ENCODE measurements around the gene ADGRA1.
"Not testable (repeated sequence)": the region's sequence is repeated elsewhere in the genome, so short reads cannot be mapped to it uniquely, and the experiment has no call there.

ADGRA1 gene

DNA sequence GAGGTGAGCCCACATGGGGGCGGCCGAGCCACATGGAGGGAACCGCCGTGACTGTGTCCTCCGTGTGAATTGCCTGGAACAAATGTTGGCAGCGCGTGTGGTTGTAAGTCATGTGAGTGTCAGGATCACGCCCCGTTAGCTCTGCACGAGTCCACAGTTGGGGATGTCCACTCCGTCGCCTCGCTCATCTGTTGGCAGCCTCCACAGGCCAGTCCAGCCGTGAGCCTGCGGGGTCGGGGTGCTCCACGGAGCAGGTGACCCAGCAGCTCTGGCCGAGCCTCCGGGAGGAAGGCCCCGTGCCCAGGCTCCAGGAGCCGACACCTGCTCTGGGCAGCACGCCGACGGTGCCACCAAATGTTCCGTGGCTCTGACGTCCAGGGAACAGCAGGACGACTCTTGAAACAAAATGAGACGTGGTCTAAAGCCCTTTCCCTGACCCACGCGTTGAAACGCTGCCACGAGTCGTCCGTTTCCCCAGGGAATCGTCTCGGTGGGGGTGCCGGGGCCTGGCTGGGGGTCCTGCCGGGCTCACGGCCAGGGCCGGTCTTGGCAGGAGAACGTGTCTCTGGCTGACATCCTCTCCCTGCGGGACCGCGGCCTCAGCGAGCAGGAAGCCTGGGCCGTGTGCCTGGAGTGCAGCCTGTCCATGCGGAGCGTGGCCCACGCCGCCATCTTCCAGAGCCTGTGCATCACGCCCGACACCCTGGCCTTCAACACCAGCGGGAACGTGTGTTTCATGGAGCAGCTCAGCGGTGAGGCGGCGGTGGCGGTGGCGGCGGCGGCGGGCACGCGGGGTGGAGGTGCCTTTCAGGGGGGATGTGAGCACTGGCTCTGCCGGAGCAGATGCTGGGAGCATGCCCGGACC lies 79.3 kb downstream of the ADGRA1 start:
- no peak for DNase-seq

- no peak for DNase-seq
Observed at GRCh38 chr10:133167693-133168616, 80.2 kb downstream of the ADGRA1 start.

DNA sequence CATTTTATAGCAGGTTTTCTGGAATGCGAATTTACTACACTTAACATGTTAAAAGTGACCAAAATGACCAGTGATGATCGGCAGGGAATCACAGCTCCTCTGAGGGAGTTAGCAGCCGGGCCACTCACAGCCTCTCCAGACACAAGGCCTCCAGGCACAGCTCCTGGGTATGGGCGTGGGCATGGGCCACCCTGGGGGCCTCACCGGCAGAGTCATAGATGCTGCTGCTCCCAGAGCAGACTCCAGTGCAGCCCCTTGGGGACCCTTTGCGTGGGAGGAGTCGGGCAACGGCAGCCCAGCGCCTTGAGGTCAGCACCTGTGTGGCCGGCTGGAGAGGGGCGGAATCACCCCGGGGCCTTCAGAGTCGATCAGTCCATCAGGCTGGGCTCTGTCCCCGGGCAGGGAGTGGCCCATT lies 80.9 kb downstream of the ADGRA1 start:
- no peak for DNase-seq

DNA sequence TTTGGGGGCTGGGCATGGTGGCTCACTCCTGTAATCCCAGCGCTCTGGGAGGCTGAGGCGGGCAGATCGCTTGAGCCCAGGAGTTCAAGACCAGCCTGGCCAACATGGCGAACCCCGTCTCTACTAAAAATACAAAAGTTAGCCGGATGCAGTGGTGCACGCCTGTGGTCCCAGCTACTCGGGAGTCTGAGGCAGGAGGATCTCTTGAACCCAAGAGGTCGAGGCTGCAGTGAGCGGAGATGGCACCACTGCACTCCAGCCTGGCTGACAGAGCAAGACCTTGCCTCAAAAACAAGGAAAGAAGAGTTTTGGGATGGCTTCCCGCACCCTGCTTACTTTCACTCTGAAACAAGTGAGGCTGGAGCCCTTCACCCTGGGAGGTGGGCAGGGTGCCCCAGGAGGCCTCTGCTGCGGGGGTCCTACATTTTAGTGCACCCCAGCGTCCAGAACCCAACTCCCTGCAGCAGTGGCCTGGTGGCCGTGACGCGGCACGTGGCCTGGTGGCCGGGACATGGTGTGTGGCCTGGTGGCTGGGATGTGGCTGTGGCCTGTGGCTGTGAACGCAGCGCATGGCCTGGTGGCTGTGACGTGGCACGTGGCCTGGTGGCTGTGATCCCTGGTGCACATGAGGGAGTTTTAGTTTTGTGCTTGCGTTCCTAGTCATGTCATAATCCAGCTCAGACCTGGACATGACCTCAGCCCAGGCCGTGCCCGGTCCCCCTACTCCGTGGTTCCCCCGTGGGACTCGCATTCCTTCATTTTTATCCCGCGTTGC lies 81.6 kb downstream of the ADGRA1 start:
- DNase-seq = no peak

GRCh38 chr10:133170092-133170491 lies 82.4 kb downstream of the ADGRA1 start:
- DNase-seq = no peak

DNA sequence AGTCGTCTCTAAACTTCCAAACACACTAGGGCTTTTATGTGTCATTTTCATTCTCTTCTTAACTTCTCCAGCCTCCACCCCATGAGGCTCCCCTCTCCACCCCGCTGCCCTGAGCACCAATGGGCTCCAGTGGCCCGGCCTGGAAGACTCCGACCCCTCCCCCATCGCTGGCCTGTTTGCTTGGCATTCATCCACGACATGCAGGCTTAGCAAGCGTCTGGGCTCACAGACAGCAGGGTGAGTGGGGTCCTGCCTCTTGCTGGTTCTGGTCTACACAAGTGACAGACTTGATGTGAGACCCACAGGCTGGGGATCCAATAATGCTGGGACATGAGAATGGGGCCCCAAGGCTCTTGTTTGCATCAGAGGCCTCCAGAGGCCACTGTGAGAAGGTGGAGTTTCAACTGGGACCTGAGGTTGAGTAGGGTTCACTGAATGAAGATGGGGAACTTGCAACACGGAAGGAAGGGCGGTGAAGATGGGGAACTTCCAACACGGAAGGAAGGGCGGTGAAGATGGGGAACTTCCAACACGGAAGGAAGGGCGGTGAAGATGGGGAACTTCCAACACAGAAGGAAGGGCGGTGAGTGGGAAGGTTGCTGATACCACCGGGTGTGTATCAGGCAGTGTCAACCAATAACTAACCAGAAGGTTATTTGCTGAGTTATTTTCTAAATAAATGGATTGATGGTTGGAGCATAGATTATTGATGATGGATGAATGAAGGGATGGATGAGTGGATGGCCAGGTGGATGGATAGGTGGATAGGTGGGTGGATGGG lies 86.3 kb downstream of the ADGRA1 start:
- no peak for DNase-seq

GRCh38 chr10:133174689-133175263 lies 87.1 kb downstream of the ADGRA1 start:
- DNase-seq = no peak

DNA sequence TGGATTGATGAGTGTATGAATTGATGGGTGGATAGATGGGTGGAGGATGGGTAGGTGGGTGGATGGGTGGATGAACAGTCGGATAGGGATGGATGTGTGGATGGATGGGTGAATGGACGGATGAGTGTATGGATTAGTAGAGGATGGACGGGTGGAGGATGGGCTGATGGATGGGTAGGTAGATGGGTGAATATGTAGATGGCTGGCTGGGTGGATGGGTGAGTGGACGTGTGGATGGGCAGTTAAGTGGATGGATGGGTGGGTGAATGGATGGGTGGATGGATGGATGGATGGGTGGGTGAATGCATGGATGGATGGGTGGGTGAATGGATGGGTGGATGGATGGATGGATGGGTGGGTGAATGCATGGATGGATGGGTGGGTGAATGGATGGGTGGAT lies 87.9 kb downstream of the ADGRA1 start:
- DNase-seq = not testable (repeated sequence)

- no peak for DNase-seq
Observed at GRCh38 chr10:133176546-133176945, 88.8 kb downstream of the ADGRA1 start.

- DNase-seq = no peak
Observed at GRCh38 chr10:133177380-133178157, 89.8 kb downstream of the ADGRA1 start.

GRCh38 chr10:133178357-133179127 lies 90.8 kb downstream of the ADGRA1 start:
- DNase-seq = no peak

DNA sequence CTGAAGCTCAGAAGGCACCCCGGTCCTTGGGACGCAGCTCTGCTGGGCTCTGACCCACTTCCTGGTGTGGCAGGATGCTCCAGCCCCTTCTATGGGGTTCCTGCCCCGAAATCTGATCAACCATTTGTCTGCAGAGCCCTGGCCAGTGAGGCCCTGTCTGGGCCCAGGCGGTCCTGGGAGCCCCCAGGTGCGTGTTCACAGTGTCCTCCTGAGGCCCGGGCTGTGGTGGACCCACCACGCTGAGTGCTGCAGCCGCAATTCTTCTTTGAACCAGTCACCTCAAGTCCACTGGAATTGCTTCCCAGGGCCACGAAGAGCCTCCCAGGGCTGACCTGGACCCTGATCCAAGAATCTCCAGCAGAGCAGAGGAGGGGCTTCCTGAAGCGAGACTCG lies 91.4 kb downstream of the ADGRA1 start:
- DNase-seq = no peak

- no peak for DNase-seq
Observed at GRCh38 chr10:133179651-133180050, 91.9 kb downstream of the ADGRA1 start.

GRCh38 chr10:133180192-133180964 lies 92.7 kb downstream of the ADGRA1 start:
- no peak for DNase-seq

DNA sequence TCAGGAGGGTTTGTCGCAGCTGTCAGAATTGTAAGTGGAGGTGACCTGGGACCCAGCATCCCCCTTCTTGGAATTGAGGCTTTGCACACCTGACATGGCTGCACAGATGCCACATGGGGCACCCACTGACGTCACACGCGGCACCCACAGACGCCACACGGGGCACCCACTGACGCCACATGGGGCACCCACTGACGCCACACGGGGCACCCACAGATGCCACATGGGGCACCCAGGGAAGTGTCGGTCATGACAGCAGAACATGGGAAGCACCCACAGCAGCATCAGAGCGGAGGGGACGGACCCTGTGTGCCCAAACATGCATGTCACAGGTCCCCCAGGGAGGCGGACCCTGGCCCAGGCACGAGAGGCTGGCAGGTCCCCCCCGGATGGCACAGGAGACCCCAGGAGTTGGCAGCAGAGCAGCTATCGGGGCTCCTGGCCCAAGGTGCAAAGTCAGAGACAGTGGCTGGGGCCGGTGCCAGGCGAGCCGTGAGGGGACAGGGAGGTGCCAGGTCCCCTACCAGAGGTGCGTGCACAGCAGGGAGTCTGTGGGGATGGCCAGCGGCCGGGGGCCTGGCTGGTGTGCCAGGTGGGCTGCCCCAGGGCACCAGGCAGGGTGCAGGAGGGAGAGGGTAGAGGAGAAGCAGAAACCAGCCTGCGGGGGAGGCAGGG lies 93.4 kb downstream of the ADGRA1 start:
- DNase-seq = no peak

All from NCI-H446 (cell line).